HepG2 (cell line): ENCODE data around the gene ORC3. TPM values are rescaled to one million over a fixed set of nuclear protein-coding genes. Genes with fewer than 3 reads are reported as not detected.

Experiments
- polyA plus RNA-seq, 8 experiments: library from polyadenylated mRNA; depleted of rRNA in 3 of 8; stranded (reverse) in 7 of 8; unstranded in 1 of 8; fragments of >200 nt; fragmentation: Illumina TruSeq in 4 of 8; extraction: Trizol in 4 of 8; gene quantifications; 2 replicates each; pipeline versions ENCODE4 v1.2.1 to v1.2.3, GENCODE V29; 2011 to 2016; ENCODE audit warnings: low read depth in 4 of 8, missing spikeins in 1 of 8, mixed read lengths in 1 of 8; ENCODE audit not compliant: insufficient read depth in 1 of 8
- total RNA-seq, 5 experiments: library from RNA; depleted of rRNA; stranded (reverse); fragments of >200 nt; fragmentation: Illumina TruSeq; extraction: Trizol; gene quantifications; 2 replicates each; pipeline ENCODE4 v1.2.3, GENCODE V29; 2016; ENCODE audit warnings: low read depth in 1 of 5

Gene ORC3
- total and polyA plus RNA-seq, 2 of the 13 experiments (the other 11 are each of a cell fraction or from before 2014, with no cell fraction given) = 21.8 to 43.5 TPM

Other genes starting within 250 kb of the ORC3 start
- 0.79 and 1.8 TPM in 2 replicates for gene C6orf163, start 245.3 kb upstream of the ORC3 start, total RNA-seq (2016; rRNA removed; fragmentation: Illumina TruSeq; extraction: Trizol)
- 0.62 and 1.0 TPM in 2 replicates for gene C6orf163, start 245.3 kb upstream of the ORC3 start, polyA plus RNA-seq (2011; rRNA removed)
- not detected in 2 replicates for gene CFAP206, start 182.2 kb upstream of the ORC3 start, total RNA-seq (2016; rRNA removed; fragmentation: Illumina TruSeq; extraction: Trizol)
- 0.03 TPM in 1 of 2 replicates, not detected in the other for gene CFAP206, start 182.2 kb upstream of the ORC3 start, polyA plus RNA-seq (2011; rRNA removed)
- 15.6 and 24.8 TPM in 2 replicates for gene SLC35A1, start 117.2 kb upstream of the ORC3 start, total RNA-seq (2016; rRNA removed; fragmentation: Illumina TruSeq; extraction: Trizol)
- 20.4 and 25.1 TPM in 2 replicates for gene SLC35A1, start 117.2 kb upstream of the ORC3 start, polyA plus RNA-seq (2011; rRNA removed)
- 80.1 and 103 TPM in 2 replicates for gene RARS2, start 148 bp upstream of the ORC3 start, total RNA-seq (2016; rRNA removed; fragmentation: Illumina TruSeq; extraction: Trizol)
- gene RARS2, start 148 bp upstream of the ORC3 start, polyA plus RNA-seq (2011; rRNA removed) = 19.6 and 23.4 TPM in 2 replicates
- 23.4 and 29.2 TPM in 2 replicates for gene AKIRIN2, start 112.1 kb downstream of the ORC3 start, total RNA-seq (2016; rRNA removed; fragmentation: Illumina TruSeq; extraction: Trizol)
- gene AKIRIN2, start 112.1 kb downstream of the ORC3 start, polyA plus RNA-seq (2011; rRNA removed) = 15.6 and 16.0 TPM in 2 replicates